Activated CD8-positive, alpha-beta memory T cell treated with anti-CD3 and anti-CD28 coated beads for 4 hours (primary cell): ENCODE data around the gene CACNA1B.

Experiments used
- DNase-seq, 2 donors: peaks; one replicate each; pipeline ENCODE4 v3.0.0-alpha.2; 2020; ENCODE audit warnings: low read depth in 2 of 2

The CACNA1B gene

GRCh38 chr9:138037140-138037539 is 159.6 kb downstream of the CACNA1B start:
- no peak for DNase-seq

- no peak for DNase-seq
These were observed 160.7 kb downstream of the CACNA1B start for GRCh38 chr9:138038244-138038671.

GRCh38 chr9:138040446-138041430 is 163.2 kb downstream of the CACNA1B start:
- DNase-seq, result no peak

- DNase-seq, result no peak
These were observed 164.6 kb downstream of the CACNA1B start for GRCh38 chr9:138042146-138042545.

GRCh38 chr9:138042640-138043039 is 165.1 kb downstream of the CACNA1B start:
- DNase-seq, result no peak

GRCh38 chr9:138043061-138043410 is 165.5 kb downstream of the CACNA1B start:
- no peak for DNase-seq

GRCh38 chr9:138043411-138044345 is 166.1 kb downstream of the CACNA1B start:
- no peak for DNase-seq

- DNase-seq, result no peak
These were observed 167.2 kb downstream of the CACNA1B start for GRCh38 chr9:138044485-138045383.

- no peak for DNase-seq
These were observed 168.2 kb downstream of the CACNA1B start for GRCh38 chr9:138045541-138046490.

- no peak for DNase-seq
These were observed 169.2 kb downstream of the CACNA1B start for GRCh38 chr9:138046641-138047301.

GRCh38 chr9:138047469-138048040 is 170.0 kb downstream of the CACNA1B start:
- no peak for DNase-seq

GRCh38 chr9:138048184-138048583 is 170.6 kb downstream of the CACNA1B start:
- no peak for DNase-seq

GRCh38 chr9:138049085-138049778 is 171.7 kb downstream of the CACNA1B start:
- no peak for DNase-seq

- DNase-seq, result no peak
These were observed 172.3 kb downstream of the CACNA1B start for GRCh38 chr9:138049779-138050471.

GRCh38 chr9:138050472-138051330 is 173.1 kb downstream of the CACNA1B start:
- no peak for DNase-seq

- no peak for DNase-seq
These were observed 174.2 kb downstream of the CACNA1B start for GRCh38 chr9:138051586-138052321.

- DNase-seq, result no peak
These were observed 174.7 kb downstream of the CACNA1B start for GRCh38 chr9:138052322-138052615.
